Mononuclear cell (primary cell): ENCODE measurements around the gene TPI1. TPM values are rescaled to one million over a fixed set of nuclear protein-coding genes. Genes with fewer than 3 reads are reported as not detected.

ENCODE experiments used
- H3K27me3 ChIP-seq: 2 replicates; pipeline ENCODE4 v1.6.0; 2011; ENCODE audit warnings: low read length, control low read depth; ENCODE audit not compliant: insufficient read depth
- H3K4me1 ChIP-seq: 2 replicates; pipeline ENCODE4 v1.5.1; 2011; ENCODE audit warnings: mild to moderate bottlenecking, low read length, control low read depth; ENCODE audit not compliant: insufficient read depth
- H3K4me3 ChIP-seq: 2 replicates; pipeline ENCODE4 v1.5.1; 2011; ENCODE audit warnings: mild to moderate bottlenecking, low read length, moderate library complexity
- H3K9me3 ChIP-seq: 2 replicates; pipeline ENCODE4 v1.5.1; 2011; ENCODE audit warnings: low read depth, mild to moderate bottlenecking, control low read depth, low read length
- total RNA-seq: library from RNA; depleted of rRNA; stranded (reverse); fragments of >200 nt; gene quantifications from one replicate; pipeline ENCODE4 v1.2.3, GENCODE V29; 2012

TPI1 gene
- total RNA-seq, 1 donor, result 202 TPM

DNA sequence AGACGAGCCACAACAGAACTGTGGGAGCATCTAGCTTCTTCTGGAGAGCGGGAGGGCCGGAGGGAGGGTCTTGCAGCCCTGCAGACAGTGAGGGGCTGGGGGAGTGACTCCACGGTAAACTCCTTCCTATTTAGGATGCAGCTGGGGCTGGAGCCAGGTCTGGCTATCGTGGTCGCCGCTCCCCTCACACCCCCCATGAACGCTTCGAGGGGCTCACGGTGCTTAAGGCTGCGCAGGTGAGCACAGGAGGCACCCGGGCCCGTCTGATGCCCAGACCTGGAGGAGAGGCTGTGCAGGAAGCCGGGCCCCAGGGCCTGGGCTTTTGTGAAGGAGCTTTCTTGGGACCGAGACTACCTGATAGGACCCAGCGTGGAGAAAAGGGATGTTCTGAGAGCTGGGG is 30.5 kb upstream of the TPI1 start:
- H3K4me1 ChIP-seq, result peaks cover 4% of the 10 kb centered on the region
- no peaks in the 10 kb centered on the region for H3K9me3 ChIP-seq
- H3K27me3 ChIP-seq, result no peaks in the 10 kb centered on the region
- no peak overlapping the region for H3K4me3 ChIP-seq

DNA sequence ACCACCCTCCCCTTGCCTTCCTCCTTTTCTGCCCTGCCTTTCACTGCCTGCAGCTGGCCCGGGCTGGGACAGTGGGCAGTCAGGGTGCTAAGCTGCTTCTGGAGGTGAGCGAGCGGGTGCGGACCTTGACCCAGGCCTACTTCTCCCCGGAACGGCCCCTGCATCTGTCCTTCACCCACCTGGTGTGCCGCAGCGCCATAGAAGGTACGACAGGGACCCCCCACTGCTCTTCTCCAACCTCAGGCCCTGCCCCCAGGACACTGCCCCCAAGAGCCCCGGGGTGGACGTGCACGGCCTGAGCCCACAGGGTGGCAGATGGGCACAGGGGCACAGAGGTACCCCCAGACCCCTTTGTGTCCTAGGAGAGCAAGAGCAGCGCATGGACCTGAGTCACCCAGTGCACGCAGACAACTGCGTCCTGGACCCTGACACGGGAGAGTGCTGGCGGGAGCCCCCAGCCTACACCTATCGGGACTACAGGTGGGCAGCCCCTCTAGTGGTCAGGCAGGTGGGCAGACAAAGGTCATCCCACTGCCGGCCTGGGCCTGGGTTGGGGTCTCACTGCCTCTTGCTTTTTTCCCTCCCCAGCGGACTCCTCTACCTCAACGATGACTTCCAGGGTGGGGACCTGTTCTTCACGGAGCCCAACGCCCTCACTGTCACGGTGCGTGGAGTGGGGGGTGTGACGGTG is 29.8 kb upstream of the TPI1 start:
- H3K9me3 ChIP-seq, result no peaks in the 10 kb centered on the region
- peaks cover 4% of the 10 kb centered on the region for H3K4me1 ChIP-seq
- no peaks in the 10 kb centered on the region for H3K27me3 ChIP-seq
- no peak overlapping the region for H3K4me3 ChIP-seq

DNA sequence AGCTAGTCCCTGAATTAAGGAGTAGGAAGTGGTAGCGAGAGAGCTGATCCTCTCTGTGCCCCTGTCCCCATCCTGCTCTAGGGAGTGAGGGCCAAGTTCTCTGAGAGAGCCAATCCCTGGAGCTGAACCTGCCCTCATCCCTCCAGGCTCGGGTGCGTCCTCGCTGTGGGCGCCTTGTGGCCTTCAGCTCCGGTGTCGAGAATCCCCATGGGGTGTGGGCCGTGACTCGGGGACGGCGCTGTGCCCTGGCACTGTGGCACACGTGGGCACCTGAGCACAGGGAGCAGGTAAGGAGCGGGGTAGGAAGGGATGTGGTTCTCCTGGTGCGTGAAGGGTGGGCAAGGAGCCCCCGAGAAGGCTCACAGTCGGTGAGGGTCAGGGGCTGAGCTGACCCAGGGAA is 28.5 kb upstream of the TPI1 start:
- Histone ChIP-seq H3K4me1 (peaks cover 4% of the 10 kb centered on the region), H3K4me3 (no peak overlapping the region), H3K27me3 (no peaks in the 10 kb centered on the region), H3K9me3 (no peaks in the 10 kb centered on the region)

DNA sequence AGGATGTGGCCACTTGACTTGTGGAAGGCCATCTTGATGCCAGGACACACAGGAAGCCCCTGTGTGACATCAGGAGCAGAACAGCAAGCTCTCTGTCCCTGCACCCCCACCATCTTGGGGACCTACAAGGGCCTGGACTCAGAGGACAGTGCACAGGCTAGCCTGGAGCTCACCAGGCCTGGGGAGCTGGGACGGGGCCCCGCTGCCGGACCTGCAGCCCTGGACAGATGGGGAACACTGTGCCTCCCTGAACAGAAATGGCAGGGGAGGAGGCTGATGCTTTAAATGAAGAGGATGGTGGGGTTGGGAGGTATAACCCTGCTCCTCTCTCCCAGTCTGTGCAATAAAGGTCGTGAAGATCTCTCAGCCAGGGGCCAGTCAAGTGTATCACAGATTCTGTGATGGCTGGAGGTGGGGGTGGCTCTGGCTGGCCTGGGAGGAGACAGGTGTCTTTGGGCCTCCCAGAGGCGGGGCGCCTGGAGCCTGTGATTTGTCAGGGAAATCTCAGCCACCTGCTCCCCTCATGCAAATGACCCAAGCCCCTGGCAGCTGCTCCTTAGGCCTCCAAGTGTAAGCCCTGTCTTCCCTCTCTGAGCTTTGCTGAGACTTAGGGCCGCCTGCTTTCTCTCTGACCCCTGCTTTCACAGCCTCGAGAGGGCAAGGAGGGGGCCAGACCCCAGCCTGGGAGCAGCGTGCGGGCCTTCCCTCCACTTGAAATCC is 27.7 kb upstream of the TPI1 start:
- Histone ChIP-seq H3K27me3 (no peaks in the 10 kb centered on the region), H3K4me3 (no peak overlapping the region), H3K9me3 (no peaks in the 10 kb centered on the region), H3K4me1 (peaks cover 4% of the 10 kb centered on the region)

DNA sequence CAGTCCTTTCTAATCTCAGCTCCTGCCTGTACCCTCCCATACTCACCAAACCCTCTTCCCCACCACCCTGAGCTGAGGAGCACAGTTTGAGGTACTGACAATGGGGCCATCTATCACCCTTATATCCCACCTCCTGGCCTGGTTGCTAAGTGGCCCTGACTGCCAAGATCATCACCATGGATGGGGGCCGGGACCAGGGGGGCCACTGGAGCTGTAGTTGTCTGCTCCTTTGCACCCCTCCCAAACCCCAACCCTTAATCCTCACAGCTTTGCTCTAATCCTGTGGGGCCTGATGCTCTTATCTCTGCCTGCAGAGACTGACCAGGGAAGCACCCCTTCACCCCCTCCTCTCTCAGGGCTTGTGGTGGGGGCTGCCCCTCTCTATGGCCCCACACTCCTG is 27.0 kb upstream of the TPI1 start:
- no peaks in the 10 kb centered on the region for H3K9me3 ChIP-seq
- H3K27me3 ChIP-seq, result no peaks in the 10 kb centered on the region
- peaks cover 4% of the 10 kb centered on the region for H3K4me1 ChIP-seq

DNA sequence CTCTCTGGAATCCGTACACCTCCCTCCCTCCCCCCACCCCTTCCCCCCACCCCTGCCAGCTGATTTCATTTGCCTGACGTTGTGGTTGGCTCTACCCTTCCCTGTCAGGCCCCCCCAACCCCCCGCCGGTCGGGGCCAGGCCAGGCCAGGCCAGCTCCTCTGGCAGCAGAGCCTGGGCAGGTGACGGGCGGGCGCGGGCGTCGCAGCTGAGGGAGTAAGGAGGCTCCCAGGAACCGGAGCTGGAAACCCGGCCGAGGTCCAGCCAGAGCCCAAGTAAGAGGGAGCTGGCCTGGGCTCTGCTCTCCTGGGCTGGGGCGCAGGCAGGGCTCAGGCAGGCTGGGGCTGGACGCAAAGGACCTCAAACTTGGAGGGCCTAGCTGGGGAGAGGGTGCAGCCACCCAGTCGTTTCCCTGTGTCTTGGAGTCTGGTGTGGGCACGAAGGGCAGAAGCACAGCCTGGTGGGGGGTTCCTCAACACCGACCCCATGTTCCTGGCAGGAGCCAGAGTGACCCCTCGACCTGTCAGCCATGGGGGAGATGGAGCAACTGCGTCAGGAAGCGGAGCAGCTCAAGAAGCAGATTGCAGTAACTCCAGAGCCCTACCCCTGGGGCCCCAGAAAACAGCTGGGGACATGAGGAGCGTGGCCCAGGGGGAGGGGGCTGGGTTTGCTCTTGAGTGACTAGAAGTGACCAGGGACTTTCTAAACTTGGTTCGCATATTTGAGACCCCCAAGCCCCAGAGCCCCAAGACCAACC is 26.4 kb upstream of the TPI1 start, which contains the start of gene GNB3:
Gene GNB3, plus strand, starts transcription at position 165 of the 755 bp plus-strand sequence. Its CDS starts 363 bp downstream, at position 528.
- Histone ChIP-seq H3K4me1 (peaks cover under 1% of the 10 kb centered on the region), H3K9me3 (no peaks in the 10 kb centered on the region), H3K27me3 (no peaks in the 10 kb centered on the region), H3K4me3 (no peak within 1 kb of the TSS)

More for the DNA sequence above, 27.0 kb upstream of the TPI1 start:
- no peak overlapping the region for H3K4me3 ChIP-seq

DNA sequence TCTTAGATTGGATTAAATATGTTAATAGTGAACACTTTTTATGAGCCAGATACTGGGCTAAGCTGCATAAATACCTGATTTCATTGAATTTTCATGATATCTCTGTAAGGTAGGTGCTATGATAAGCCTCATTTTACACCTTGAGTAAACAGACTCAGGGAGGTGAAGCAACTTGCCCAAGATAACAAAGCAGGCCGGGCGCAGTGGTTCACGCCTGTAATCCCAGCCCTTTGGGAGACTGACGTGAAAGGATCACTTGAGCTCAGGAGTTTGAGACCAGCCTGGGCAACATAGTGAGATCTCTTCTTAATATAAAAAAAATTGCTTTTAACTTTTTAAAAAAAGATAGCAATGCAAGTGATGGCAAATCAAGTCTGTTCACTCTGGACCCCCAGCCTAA is 25.3 kb upstream of the TPI1 start:
- Histone ChIP-seq H3K27me3 (no peaks in the 10 kb centered on the region), H3K4me1 (no peaks in the 10 kb centered on the region), H3K4me3 (no peak overlapping the region), H3K9me3 (no peaks in the 10 kb centered on the region)

DNA sequence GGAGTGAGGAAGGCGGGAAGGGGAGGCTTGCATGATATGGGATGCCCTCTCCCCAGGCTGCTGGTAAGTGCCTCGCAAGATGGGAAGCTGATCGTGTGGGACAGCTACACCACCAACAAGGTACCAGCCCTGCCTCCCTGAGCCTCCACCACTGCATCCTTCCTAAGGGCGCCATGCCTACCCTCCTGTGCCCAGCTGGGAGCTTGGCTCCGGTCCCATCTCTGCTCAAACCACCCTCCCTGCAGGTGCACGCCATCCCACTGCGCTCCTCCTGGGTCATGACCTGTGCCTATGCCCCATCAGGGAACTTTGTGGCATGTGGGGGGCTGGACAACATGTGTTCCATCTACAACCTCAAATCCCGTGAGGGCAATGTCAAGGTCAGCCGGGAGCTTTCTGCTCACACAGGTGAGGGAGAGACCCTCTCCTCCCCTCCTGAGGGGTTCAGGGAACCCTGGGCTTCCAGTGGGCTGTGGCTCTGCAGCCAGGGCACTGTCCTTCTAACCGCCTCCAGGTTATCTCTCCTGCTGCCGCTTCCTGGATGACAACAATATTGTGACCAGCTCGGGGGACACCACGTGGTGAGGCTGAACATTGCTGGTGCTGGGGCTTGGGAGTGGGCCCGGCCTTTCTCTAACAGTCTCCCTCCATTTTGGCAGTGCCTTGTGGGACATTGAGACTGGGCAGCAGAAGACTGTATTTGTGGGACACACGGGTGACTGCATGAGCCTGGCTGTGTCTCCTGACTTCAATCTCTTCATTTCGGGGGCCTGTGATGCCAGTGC is 24.0 kb upstream of the TPI1 start:
- no peaks in the 10 kb centered on the region for H3K27me3 ChIP-seq
- H3K4me3 ChIP-seq, result no peak overlapping the region
- no peaks in the 10 kb centered on the region for H3K9me3 ChIP-seq
- no peaks in the 10 kb centered on the region for H3K4me1 ChIP-seq

DNA sequence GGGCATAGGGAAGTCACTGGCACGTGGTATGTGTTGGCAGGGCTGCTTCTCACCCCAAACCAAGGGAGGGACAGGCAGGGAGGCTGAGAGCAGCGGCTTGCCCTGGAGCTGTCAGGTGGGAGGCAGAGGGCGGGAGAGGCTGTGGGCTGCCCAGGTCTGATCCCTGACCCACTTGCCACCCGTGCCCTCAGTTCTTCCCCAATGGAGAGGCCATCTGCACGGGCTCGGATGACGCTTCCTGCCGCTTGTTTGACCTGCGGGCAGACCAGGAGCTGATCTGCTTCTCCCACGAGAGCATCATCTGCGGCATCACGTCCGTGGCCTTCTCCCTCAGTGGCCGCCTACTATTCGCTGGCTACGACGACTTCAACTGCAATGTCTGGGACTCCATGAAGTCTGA is 21.9 kb upstream of the TPI1 start:
- Histone ChIP-seq H3K27me3 (no peaks in the 10 kb centered on the region), H3K9me3 (no peaks in the 10 kb centered on the region), H3K4me3 (no peak overlapping the region), H3K4me1 (peaks cover 12% of the 10 kb centered on the region)

DNA sequence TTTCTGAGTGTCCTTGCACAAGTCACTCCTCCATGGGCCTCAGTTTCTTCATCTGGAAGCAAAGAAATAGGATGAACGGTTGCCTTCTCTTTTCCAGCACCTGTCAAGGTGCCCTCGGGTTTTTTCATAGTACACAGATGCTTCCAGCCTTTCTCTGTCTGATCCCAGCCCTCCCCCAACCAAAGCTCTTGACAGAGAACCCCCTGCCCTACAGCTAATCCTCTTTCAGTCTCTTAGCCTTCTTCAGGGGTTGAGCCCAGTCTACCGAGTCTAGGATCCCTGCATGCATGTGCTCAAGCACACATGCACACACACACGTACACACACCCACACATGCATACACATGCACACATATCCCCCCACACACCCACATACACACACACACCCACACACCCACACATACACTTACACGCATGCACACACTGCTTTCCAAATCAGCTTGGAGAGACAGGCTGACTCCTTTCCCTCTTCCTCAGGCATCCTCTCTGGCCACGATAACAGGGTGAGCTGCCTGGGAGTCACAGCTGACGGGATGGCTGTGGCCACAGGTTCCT is 20.9 kb upstream of the TPI1 start:
- Histone ChIP-seq H3K9me3 (no peaks in the 10 kb centered on the region), H3K27me3 (no peaks in the 10 kb centered on the region), H3K4me1 (peaks cover 20% of the 10 kb centered on the region), H3K4me3 (no peak overlapping the region)

DNA sequence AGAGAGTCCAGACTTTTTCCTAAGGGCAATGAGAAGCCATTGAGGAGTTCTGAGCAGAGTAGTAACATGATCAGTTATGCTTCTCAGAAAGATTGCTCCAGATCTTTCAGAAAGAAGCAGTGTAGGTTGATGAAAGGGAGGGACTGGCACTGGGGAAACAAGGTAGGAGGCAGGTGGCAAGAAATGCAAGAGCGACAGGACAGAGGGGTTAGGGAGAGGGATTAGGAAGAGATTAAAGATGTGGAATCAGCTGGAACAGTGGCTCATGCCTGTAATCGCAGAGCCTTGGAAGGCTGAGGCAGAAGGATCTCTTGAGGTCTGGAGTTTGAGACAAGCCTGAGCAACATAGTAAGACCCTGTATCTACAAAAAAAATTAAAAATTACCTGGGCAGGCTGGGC is 19.7 kb upstream of the TPI1 start:
- no peaks in the 10 kb centered on the region for H3K27me3 ChIP-seq
- H3K9me3 ChIP-seq, result no peaks in the 10 kb centered on the region
- H3K4me3 ChIP-seq, result no peak overlapping the region
- H3K4me1 ChIP-seq, result peaks cover 21% of the 10 kb centered on the region

DNA sequence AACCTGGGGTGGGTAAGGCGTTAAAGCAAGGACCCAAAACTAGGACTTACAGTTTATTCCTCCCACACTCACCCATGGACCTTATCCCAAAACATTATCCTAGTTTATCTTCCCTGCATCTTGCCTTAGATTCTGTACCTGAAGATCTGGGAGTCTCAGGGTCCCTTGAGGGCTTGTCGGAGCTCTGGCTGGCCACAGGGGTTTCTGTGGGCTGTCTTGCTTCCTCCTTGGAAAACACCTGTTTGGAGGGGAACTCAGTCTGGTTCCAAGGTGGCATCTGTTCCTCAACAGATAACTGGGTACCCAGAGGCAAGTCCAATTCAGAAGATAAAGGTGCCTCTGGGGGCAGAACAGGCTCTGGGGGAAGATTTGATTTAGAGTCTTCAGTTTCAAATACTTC is 17.9 kb upstream of the TPI1 start:
- Histone ChIP-seq H3K27me3 (no peaks in the 10 kb centered on the region), H3K4me3 (no peak overlapping the region)

DNA sequence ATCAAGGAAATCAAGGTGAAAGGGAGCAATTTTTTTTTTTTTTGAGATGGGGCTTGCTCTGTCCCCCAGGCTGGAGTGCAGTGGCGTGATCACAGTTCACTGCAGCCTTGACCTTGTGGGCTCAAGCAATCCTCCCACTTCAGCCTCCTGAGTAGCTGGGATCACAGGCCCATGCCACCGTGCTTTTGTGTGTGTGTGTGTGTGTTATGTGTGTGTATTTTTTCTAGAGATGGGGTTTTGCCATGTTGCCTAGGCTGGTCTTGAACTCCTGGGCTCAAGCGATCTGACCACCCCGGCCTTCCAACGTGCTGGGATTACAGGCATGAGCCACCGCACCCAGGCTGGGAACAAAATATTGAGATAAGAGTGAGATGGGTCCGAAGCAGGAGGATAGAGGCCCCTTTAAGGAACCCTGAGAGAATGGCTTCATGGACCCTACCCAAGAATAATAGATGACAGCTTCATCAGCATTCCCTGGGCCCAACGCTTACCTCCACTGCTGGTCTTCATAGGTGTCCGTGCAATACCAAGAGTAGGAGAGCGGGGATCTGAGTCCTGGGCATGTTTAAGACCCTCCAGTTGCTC is 17.3 kb upstream of the TPI1 start:
- peaks cover 39% of the 10 kb centered on the region for H3K4me1 ChIP-seq
- H3K27me3 ChIP-seq, result no peaks in the 10 kb centered on the region
- no peak overlapping the region for H3K4me3 ChIP-seq
- H3K9me3 ChIP-seq, result no peaks in the 10 kb centered on the region

More for the DNA sequence above, 17.9 kb upstream of the TPI1 start:
- peaks cover 39% of the 10 kb centered on the region for H3K4me1 ChIP-seq
- no peaks in the 10 kb centered on the region for H3K9me3 ChIP-seq

DNA sequence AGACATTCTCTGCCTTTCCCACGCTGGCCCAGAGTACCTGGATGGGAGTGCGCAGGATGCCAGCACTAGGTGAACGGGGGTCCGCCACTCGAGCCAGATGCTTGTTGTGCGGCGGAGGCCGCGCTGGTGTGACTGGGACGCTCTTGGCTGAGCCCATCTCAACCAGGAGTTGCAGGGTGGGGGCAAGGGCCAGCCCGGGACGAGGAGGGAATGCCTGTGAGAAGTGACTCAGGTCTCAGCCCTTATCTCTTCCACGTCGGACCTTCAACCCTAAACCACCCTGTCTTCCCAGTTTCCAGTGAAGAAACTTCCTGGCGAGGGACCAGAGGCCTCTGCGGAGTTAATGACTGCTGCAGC is 16.6 kb upstream of the TPI1 start:
- no peaks in the 10 kb centered on the region for H3K27me3 ChIP-seq
- no peaks in the 10 kb centered on the region for H3K9me3 ChIP-seq
- no peak overlapping the region for H3K4me3 ChIP-seq
- peaks cover 39% of the 10 kb centered on the region for H3K4me1 ChIP-seq
